IMR-90 (cell line): Measurements from ENCODE around the gene PHEX.

Source experiments
- BHLHE40 ChIP-seq: fragments of 150-350 bp; IDR thresholded peaks from 2 replicates; pipeline ENCODE4 v1.6.1; 2016; ENCODE audit warnings: mild to moderate bottlenecking, low read depth, low read length
- FOS ChIP-seq: fragments of 150-350 bp; IDR thresholded peaks from 2 replicates; pipeline ENCODE4 v1.6.1; 2016; ENCODE audit warnings: low read depth, low read length
- MAFK ChIP-seq: IDR thresholded peaks from 2 replicates; pipeline ENCODE4 v1.6.1; 2012; ENCODE audit warnings: low read depth, low read length, improper control_type of control experiment
- MAZ ChIP-seq: IDR thresholded peaks from 2 replicates; pipeline ENCODE4 v1.6.1; 2012; ENCODE audit warnings: low read depth, mild to moderate bottlenecking, low read length, improper control_type of control experiment, moderate library complexity, borderline replicate concordance
- RAD21 ChIP-seq: IDR thresholded peaks from 2 replicates; pipeline ENCODE4 v1.6.1; 2012; ENCODE audit warnings: low read length, improper control_type of control experiment
- TF ChIP-seq, protein P1 (sequence below): fragments of 150-350 bp; IDR thresholded peaks from 2 replicates; pipeline ENCODE4 v1.6.1; 2016; ENCODE audit warnings: low read depth, mild to moderate bottlenecking, low read length, moderate library complexity, borderline replicate concordance
- TF ChIP-seq, protein P2 (sequence below): conservative IDR thresholded peaks from 2 replicates; pipeline ENCODE4 v1.5.1; 2012; ENCODE audit warnings: mild to moderate bottlenecking, low read depth, low read length, improper control_type of control experiment

DNA sequence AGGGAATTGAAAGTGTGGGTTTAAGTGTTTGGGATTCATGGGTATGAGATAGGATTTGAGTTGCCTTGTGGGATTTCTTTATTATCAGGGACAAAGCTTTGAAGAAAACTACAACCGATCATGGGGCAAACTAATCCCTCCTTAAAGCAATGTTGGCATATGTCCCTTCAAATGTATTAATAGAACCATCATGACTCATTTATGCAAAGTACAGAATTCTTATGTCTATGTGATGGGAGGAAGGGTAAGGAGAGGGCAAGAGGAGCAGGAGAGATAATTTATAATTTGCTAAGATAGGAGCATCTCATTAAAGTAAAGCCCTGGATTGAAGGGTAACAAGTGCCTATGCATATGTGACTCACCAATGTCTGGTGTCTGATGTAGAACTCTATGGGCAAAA lies 94.2 kb downstream of the PHEX start:
- TF ChIP-seq, protein P1, sequence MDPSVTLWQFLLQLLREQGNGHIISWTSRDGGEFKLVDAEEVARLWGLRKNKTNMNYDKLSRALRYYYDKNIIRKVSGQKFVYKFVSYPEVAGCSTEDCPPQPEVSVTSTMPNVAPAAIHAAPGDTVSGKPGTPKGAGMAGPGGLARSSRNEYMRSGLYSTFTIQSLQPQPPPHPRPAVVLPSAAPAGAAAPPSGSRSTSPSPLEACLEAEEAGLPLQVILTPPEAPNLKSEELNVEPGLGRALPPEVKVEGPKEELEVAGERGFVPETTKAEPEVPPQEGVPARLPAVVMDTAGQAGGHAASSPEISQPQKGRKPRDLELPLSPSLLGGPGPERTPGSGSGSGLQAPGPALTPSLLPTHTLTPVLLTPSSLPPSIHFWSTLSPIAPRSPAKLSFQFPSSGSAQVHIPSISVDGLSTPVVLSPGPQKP, result no peak
- TF ChIP-seq, protein P2, sequence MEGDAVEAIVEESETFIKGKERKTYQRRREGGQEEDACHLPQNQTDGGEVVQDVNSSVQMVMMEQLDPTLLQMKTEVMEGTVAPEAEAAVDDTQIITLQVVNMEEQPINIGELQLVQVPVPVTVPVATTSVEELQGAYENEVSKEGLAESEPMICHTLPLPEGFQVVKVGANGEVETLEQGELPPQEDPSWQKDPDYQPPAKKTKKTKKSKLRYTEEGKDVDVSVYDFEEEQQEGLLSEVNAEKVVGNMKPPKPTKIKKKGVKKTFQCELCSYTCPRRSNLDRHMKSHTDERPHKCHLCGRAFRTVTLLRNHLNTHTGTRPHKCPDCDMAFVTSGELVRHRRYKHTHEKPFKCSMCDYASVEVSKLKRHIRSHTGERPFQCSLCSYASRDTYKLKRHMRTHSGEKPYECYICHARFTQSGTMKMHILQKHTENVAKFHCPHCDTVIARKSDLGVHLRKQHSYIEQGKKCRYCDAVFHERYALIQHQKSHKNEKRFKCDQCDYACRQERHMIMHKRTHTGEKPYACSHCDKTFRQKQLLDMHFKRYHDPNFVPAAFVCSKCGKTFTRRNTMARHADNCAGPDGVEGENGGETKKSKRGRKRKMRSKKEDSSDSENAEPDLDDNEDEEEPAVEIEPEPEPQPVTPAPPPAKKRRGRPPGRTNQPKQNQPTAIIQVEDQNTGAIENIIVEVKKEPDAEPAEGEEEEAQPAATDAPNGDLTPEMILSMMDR, result no peak
- TF ChIP-seq RAD21, result no peak
- TF ChIP-seq FOS, result no peak
- no peak for TF ChIP-seq MAZ
- no peak for TF ChIP-seq MAFK
- no peak for TF ChIP-seq BHLHE40
